Retinal pigment epithelial cell (primary cell): ENCODE measurements around the gene GLTP.

Source experiments
- DNase-seq: peaks from one replicate; pipeline ENCODE4 v3.0.0-alpha.2; 2010; ENCODE audit warnings: low read depth
- H3K4me3 ChIP-seq: 2 replicates; pipeline ENCODE4 v1.5.1; 2011; ENCODE audit warnings: mild to moderate bottlenecking, low read length, control low read depth, moderate library complexity
- TF ChIP-seq, protein P1 (sequence below): conservative IDR thresholded peaks from 2 replicates; pipeline ENCODE4 v1.5.1; 2011; ENCODE audit warnings: low read depth, low read length, control low read depth, inconsistent platforms

The GLTP gene

DNA sequence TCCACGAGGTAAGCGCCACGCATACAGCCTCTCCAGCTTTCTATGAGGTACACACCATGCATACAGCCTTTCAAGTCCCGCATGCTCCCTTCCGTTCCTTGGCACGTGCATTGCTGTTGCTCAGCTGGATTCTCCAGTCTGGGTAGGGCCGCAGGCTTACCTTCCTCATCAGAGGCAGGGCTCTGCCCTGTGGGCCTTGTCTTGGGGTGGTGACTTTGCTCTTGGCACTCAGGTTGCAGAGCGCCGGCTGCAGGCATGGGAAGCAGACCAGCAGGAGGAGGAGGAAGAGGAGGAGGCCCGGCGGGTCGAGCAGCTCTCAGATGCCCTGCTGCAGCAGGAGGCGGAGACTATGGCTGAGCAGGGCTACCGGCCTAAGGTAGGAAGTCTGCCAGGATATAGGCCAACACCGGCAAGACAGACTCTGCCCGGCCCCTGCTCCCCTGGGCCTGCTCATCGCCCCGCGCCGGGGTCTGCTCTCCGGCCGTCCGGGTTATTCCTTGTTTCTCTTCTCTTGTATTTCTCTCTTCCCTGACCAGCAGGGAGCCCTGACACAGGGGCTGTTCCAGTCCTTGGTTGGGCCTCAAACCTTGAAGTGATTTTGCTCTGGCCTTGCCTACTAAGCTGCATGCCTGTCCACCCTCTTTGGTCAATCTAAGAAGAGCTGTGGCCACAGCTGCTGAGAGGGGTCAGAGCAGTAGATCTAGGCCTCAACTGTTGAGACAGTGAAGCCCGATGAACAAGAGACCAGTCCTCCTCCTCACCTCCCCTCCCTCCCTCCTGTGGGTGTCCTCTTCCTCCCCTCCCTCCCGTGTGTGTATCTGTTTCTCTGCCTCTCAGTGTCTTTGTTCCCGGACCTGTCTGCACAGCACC, 35.1 kb upstream of the GLTP start:
- no peak for DNase-seq
- no peak overlapping the region for H3K4me3 ChIP-seq
- TF ChIP-seq, protein P1, sequence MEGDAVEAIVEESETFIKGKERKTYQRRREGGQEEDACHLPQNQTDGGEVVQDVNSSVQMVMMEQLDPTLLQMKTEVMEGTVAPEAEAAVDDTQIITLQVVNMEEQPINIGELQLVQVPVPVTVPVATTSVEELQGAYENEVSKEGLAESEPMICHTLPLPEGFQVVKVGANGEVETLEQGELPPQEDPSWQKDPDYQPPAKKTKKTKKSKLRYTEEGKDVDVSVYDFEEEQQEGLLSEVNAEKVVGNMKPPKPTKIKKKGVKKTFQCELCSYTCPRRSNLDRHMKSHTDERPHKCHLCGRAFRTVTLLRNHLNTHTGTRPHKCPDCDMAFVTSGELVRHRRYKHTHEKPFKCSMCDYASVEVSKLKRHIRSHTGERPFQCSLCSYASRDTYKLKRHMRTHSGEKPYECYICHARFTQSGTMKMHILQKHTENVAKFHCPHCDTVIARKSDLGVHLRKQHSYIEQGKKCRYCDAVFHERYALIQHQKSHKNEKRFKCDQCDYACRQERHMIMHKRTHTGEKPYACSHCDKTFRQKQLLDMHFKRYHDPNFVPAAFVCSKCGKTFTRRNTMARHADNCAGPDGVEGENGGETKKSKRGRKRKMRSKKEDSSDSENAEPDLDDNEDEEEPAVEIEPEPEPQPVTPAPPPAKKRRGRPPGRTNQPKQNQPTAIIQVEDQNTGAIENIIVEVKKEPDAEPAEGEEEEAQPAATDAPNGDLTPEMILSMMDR = no peak

DNA sequence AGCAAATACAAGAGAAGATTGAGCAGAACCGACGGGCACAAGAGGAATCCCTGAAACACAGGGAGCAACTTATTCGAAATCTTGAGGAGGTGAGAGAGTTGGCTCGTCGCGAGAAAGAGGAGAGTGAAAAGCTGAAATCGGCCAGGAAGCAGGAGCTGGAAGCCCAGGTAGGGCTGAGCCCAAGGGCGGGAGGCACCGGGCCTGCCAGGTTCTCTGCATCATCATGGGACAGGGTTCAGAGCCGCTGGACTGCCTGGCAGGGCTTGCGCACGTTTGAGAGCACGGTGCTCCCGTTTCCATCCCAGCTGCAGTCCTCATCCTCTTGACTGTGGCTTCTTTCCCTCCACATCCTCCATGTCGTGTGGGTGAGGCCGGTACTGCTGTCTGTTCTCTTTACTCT, 34.1 kb upstream of the GLTP start:
- TF ChIP-seq, protein P1 = no peak
- H3K4me3 ChIP-seq = no peak overlapping the region
- DNase-seq = no peak

DNA sequence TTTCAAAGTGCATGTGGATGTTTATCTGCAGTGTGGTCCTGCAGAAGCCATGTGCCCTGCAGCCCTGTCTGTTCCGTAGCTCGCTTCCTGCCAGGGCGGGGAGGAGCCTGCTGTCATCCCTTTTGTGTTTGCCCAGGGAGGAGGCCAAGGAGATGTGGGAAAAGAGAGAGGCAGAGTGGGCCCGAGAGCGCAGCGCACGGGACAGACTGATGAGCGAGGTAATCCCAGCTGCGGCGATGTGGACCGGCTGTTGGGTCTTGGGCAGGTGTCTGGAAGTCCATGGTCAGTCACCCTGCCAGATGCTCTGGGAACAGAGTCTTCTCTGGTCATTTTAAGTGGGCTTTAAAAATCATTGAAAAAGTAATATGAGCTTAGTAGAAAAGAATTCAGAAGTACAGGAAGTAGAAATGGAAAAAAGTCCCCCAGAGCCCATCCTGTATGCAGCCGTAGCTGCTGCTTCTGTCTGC, 32.5 kb upstream of the GLTP start:
- TF ChIP-seq, protein P1 = no peak
- H3K4me3 ChIP-seq = no peak overlapping the region
- no peak for DNase-seq

DNA sequence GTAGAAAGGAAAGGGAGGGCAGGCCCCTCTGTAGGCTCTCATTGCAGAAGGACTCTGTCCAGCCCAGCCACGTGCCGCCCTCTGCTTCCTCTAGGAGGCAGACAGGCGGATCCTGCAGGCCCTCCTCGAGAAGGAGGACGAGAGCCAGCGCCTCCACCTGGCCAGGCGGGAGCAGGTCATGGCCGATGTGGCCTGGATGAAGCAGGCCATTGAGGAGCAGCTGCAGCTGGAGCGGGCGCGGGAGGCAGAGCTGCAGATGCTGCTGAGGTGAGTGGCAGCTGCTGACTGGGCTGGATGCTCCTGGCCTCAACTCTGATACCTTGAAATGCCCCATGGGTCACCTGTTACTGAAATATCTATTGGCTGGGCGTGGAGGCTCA, 30.6 kb upstream of the GLTP start:
- H3K4me3 ChIP-seq = no peak overlapping the region
- no peak for DNase-seq
- TF ChIP-seq, protein P1 = peak; percentile 47

DNA sequence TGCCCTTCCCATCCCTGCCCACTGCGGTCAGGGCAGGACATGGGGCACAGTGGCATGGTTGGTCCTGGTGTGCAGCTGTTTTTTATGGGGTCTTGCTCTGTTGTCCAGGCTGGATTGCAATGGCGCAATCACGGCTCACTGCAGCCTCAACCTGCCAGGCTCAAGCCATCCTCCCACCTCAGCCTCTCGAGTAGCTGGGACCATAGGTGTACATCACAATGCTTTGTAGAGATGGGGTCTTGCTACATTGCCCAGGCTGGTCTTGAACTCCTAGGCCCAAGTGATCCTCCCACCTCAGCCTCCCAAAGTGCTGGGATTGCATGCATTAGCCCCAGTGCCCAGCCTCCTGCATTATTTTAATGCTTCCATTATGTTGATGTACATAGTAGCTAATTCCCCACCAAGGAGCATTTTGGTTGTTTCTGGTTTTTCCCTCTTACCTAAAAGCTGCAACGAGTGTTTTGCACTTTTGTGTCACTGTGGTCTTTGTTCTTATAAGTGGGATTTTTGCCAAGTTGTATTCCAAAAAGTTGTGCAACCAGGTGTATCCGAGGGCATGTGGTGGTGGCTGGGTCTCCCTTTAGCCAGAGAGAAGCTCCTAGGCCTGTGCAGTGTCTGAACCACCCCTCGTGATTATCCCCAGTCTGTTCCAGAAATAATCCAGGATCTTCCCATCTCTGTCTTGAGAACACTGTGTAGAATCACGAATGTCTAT, 30.1 kb upstream of the GLTP start:
- no peak overlapping the region for H3K4me3 ChIP-seq
- TF ChIP-seq, protein P1 = no peak

DNA sequence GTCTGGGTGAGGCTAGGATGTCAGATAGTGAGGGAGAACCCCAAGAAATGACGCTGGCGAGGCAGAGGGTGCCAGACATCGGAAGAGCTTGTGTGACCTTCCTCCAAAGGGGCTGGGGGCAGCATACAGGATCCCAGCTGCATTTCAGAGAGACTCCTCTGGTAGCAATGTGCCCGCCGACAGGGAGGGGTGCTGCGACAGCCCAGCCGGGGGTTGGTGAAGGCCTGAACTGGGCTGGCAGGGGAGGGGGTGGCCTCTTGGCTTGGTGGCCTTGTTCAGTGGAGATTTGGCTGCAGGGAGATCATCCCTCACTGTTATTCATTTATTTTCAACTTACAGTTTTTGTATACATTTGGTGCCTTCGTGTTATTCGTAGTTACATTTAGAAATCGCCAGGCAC, 25.0 kb upstream of the GLTP start:
- H3K4me3 ChIP-seq = no peak overlapping the region
- no peak for DNase-seq
- TF ChIP-seq, protein P1 = no peak

More for the DNA sequence above, 30.1 kb upstream of the GLTP start:
- DNase-seq = no peak
